Measurements from ENCODE around the gene NPVF. TPM values are rescaled to one million over a fixed set of nuclear protein-coding genes. Genes with fewer than 3 reads are reported as not detected.

Gene NPVF
- total and polyA plus RNA-seq, 2 of the 4 experiments (the other 2 are of a cell fraction): not detected

GRCh38 chr7:25259487-25260243, 31.4 kb upstream of the NPVF start:
- H2BK120ac ChIP-seq (ENCODE audit: low read depth, low read length): no peak overlapping the region
- no peak overlapping the region for H3K56ac ChIP-seq (ENCODE audit: extremely low read depth, insufficient read depth, low read length)
- no peak overlapping the region for H2BK5ac ChIP-seq (ENCODE audit: low read depth, low read length, poor library complexity, severe bottlenecking)
- no peak overlapping the region for H3K4me2 ChIP-seq (ENCODE audit: low read depth, low read length)
- no peak overlapping the region for H3K4me3 ChIP-seq (ENCODE audit: insufficient read depth, low read depth, low read length)
- no peaks in the 10 kb centered on the region for H3K9me3 ChIP-seq (ENCODE audit: control insufficient read depth, insufficient read depth, low read length)
- no peak overlapping the region for H4K8ac ChIP-seq (ENCODE audit: low read depth in 2 of 2, low read length in 2 of 2)
- H4K5ac ChIP-seq (ENCODE audit: low read depth, low read length): no peak overlapping the region
- H3K4me1 ChIP-seq (ENCODE audit: control insufficient read depth, insufficient read depth, low read length): no peaks in the 10 kb centered on the region
- ChIA-PET CTCF (interaction anchor here (0.7 to 1.3 kb wide), 9 partner anchors 9 to 312 kb away, joined by 3 to 7 read pairs (median 4); no protein-coding TSS in a partner anchor), POLR2A (ENCODE audit: unreplicated experiment) (interaction anchor here (0.6 kb wide), 1 partner anchor 192 kb away, joined by 3 read pairs; no protein-coding TSS in a partner anchor)
- no TSS peak for BruUV-seq (replicated peaks)
- H2AK9ac ChIP-seq (replicated peaks; ENCODE audit: low read depth, low read length, poor library complexity): no peak overlapping the region
- no peak overlapping the region for H2BK15ac ChIP-seq (ENCODE audit: low read depth, low read length)
- H4K20me1 ChIP-seq (ENCODE audit: insufficient read depth, low read length): no peaks in the 10 kb centered on the region
- H3K36me3 ChIP-seq (ENCODE audit: control insufficient read depth, insufficient read depth, low read length): no peaks in the 10 kb centered on the region
- no peak overlapping the region for H3K27ac ChIP-seq (ENCODE audit: insufficient read depth, low read length)
- no peak overlapping the region for H2BK20ac ChIP-seq (ENCODE audit: low read depth, low read length)
- no peaks in the 10 kb centered on the region for H3K79me1 ChIP-seq (ENCODE audit: low read depth in 1 of 2, low read length in 2 of 2)
- H3K14ac ChIP-seq (replicated peaks; ENCODE audit: low read depth, low read length): no peak overlapping the region
- H3K18ac ChIP-seq (ENCODE audit: low read depth, low read length): no peak overlapping the region
- H2AK5ac ChIP-seq (ENCODE audit: low read depth, low read length): no peak overlapping the region
- peak overlapping the region; percentile 36 for H2AFZ ChIP-seq (replicated peaks; ENCODE audit: low read length, poor library complexity)
- H3K9me1 ChIP-seq (ENCODE audit: insufficient read depth, low read length): no peaks in the 10 kb centered on the region
- DNase-seq: peak; percentile 76
- no peak overlapping the region for H4K91ac ChIP-seq (ENCODE audit: insufficient read depth, low read depth, low read length)
- ATAC-seq (ENCODE audit: low read depth): peak; percentile 93
- peaks cover 3% of the 10 kb centered on the region for H3K27me3 ChIP-seq (ENCODE audit: control insufficient read depth, insufficient read depth, low read length)
- no peak for TF ChIP-seq NFE2L2 (IDR thresholded peaks at IDR 0.05; ENCODE audit: low read depth, low read length)
- peak; percentile 81 for TF ChIP-seq RAD21 (IDR thresholded peaks at IDR 0.05; ENCODE audit: low read length)
- TF ChIP-seq SMC3 (IDR thresholded peaks at IDR 0.05; ENCODE audit: low read depth, low read length): peak; percentile 74
- TF ChIP-seq RCOR1 (IDR thresholded peaks at IDR 0.05; ENCODE audit: insufficient replicate concordance, low read length): no peak
- TF ChIP-seq, protein P1, sequence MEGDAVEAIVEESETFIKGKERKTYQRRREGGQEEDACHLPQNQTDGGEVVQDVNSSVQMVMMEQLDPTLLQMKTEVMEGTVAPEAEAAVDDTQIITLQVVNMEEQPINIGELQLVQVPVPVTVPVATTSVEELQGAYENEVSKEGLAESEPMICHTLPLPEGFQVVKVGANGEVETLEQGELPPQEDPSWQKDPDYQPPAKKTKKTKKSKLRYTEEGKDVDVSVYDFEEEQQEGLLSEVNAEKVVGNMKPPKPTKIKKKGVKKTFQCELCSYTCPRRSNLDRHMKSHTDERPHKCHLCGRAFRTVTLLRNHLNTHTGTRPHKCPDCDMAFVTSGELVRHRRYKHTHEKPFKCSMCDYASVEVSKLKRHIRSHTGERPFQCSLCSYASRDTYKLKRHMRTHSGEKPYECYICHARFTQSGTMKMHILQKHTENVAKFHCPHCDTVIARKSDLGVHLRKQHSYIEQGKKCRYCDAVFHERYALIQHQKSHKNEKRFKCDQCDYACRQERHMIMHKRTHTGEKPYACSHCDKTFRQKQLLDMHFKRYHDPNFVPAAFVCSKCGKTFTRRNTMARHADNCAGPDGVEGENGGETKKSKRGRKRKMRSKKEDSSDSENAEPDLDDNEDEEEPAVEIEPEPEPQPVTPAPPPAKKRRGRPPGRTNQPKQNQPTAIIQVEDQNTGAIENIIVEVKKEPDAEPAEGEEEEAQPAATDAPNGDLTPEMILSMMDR (conservative IDR thresholded peaks at IDR 0.05; ENCODE audit: low read depth, low read length): peak; percentile 84
- TF ChIP-seq BHLHE40 (IDR thresholded peaks at IDR 0.05; ENCODE audit: low read depth, low read length): no peak
- 0 out of 2 replicates have a peak, but pooled peaks have one; percentile 4 for TF ChIP-seq USF2 (IDR thresholded peaks at IDR 0.05; ENCODE audit: low read depth, low read length)
- no CpG with 5 or more reads among the region's 13 CpGs for WGBS, 2 experiments (ENCODE audit: extremely low coverage in 2 of 2, insufficient read length in 1 of 2)
- H3K9ac ChIP-seq (ENCODE audit: low read depth, low read length): no peak overlapping the region
- intact Hi-C loops (cut with micrococcal nuclease) (loop anchor here (1.0 to 10.0 kb wide), 4 partner anchors 130 to 1905 kb away; partner anchors contain the start of gene HOXA9), dilution Hi-C loops (cut with HindIII; ENCODE audit: low sequenced_read_pairs, unreplicated experiment) (no loop called here), in situ Hi-C loops (cut with MboI; ENCODE audit: low sequenced_read_pairs) (loop anchor here (5.0 kb wide), 3 partner anchors 128 to 593 kb away; no protein-coding TSS in a partner anchor)
- no peak overlapping the region for H3K4ac ChIP-seq (ENCODE audit: low read depth, low read length)
- H3K23ac ChIP-seq (ENCODE audit: low read depth, low read length): no peak overlapping the region

Data from IMR-90 (cell line).